ENCODE measurements around the gene SERPINE3.

The SERPINE3 gene

DNA sequence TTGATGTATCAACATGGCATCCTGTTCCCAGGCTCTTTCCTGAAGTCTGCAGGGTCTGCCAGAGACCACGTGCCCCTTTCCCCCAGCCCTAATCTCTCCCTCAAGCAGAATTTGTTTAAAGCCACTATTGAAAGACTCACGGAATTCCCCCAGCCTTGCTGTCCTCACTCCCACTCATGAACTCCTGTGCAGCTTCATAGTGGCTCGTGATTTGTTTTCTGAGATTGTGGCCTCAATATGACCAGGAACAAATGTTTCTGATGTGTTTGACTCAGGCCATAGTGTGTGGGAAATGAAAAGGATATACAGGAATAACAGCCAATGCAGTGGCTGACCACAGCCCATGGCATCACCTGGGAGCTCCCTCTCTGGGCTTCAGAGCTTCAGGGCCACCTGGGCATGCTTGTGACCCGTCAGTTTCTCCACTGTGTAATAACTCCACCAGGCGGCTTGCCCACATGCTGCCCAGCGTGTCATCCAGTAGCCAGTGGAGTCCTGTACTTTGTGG is 8.1 kb upstream of the SERPINE3 start:
- no peaks in the 10 kb centered on the region for H3K9me3 ChIP-seq (ENCODE audit: low read depth, low read length)

DNA sequence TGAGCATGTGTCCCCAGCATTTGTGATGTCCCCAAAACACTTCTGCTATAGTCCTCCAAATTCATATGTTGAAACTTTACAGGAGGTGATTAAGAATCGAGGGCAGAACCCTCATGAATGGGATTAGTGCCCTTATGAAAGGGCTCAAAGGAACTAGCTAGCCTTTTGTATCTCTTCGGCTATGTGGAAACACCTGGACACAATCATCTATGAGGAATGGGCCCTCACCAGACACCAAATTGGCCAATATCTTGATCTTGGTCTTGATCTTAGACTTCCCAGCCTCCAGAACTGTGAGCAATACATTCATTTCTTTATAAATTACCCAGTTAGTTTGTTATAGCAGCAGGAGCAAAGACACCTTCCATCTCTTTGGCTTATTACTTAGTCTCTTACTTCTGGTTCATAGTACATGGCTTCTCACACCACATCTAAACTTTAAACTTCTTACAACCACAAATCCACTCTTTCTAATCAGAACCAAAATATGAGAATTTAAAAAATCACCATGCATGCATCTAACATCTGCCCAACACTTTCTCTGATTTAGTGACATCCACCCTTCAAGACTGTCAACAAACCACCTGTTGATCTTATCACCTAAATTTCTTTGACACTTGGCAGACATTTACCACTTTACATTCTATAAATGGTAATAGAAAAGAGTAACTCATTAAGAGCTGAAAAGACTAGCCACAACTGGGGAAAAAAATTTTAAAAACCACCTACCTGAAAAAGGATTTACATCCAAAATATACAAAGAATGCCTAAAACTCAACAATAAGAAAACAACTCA is 6.7 kb upstream of the SERPINE3 start:
- no peak for DNase-seq (ENCODE audit: low read depth, low spot score)
- TF ChIP-seq EZH2 (IDR thresholded peaks at IDR 0.05) (no peak), POLR2AphosphoS5 (IDR thresholded peaks at IDR 0.05; ENCODE audit: borderline replicate concordance, low read depth, low read length) (no peak), FOXP2 (optimal IDR thresholded peaks at IDR 0.05; ENCODE audit: control extremely low read depth, extremely low read length, insufficient read depth) (no peak)
- H3K9ac ChIP-seq (ENCODE audit: insufficient read length) = no peak overlapping the region
- H3K27ac ChIP-seq = no peak overlapping the region
- no peak overlapping the region for H3K4me3 ChIP-seq
- H3K9me3 ChIP-seq (ENCODE audit: low read depth, low read length) = no peaks in the 10 kb centered on the region
- no peaks in the 10 kb centered on the region for H3K36me3 ChIP-seq (ENCODE audit: insufficient read depth, low read length)

More for the DNA sequence above, 8.1 kb upstream of the SERPINE3 start:
- Histone ChIP-seq H3K9ac (ENCODE audit: insufficient read length) (no peak overlapping the region), H3K36me3 (ENCODE audit: insufficient read depth, low read length) (no peaks in the 10 kb centered on the region), H3K27ac (no peak overlapping the region), H3K4me3 (no peak overlapping the region)
- TF ChIP-seq EZH2 (IDR thresholded peaks at IDR 0.05) (no peak), FOXP2 (optimal IDR thresholded peaks at IDR 0.05; ENCODE audit: control extremely low read depth, extremely low read length, insufficient read depth) (no peak), POLR2AphosphoS5 (IDR thresholded peaks at IDR 0.05; ENCODE audit: borderline replicate concordance, low read depth, low read length) (no peak)
- no peak for DNase-seq (ENCODE audit: low read depth, low spot score)

GRCh38 chr13:51333421-51333820 is 6.1 kb upstream of the SERPINE3 start:
- Histone ChIP-seq H3K4me3 (no peak overlapping the region), H3K9me3 (ENCODE audit: low read depth, low read length) (no peaks in the 10 kb centered on the region), H3K9ac (ENCODE audit: insufficient read length) (no peak overlapping the region), H3K27ac (no peak overlapping the region), H3K36me3 (ENCODE audit: insufficient read depth, low read length) (no peaks in the 10 kb centered on the region)
- DNase-seq (ENCODE audit: low read depth, low spot score) = no peak
- TF ChIP-seq EZH2 (IDR thresholded peaks at IDR 0.05) = no peak
- TF ChIP-seq POLR2AphosphoS5 (IDR thresholded peaks at IDR 0.05; ENCODE audit: borderline replicate concordance, low read depth, low read length) = no peak
- TF ChIP-seq FOXP2 (optimal IDR thresholded peaks at IDR 0.05; ENCODE audit: control extremely low read depth, extremely low read length, insufficient read depth) = no peak

DNA sequence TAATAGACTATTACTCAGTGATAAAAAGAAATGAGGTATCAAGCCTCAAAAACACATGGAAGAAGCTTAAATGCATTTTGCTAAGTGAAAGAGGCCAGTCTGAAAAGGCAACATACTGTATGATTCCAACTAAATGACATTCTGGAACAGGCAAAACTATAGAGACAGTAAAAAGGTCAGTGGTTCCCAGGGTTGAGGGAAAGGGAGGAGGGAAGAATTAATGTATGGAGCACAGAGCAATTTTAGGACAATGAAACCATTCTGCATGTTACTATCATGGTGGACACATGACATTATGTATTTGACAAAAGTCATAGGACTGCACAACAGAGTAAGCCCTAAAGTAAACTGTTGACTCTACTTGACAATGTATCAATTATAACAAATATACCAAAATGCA is 5.7 kb upstream of the SERPINE3 start:
- no peak for DNase-seq (ENCODE audit: low read depth, low spot score)
- TF ChIP-seq POLR2AphosphoS5 (IDR thresholded peaks at IDR 0.05; ENCODE audit: borderline replicate concordance, low read depth, low read length) = no peak
- no peak for TF ChIP-seq EZH2 (IDR thresholded peaks at IDR 0.05)
- no peak for TF ChIP-seq FOXP2 (optimal IDR thresholded peaks at IDR 0.05; ENCODE audit: control extremely low read depth, extremely low read length, insufficient read depth)
- no peak overlapping the region for H3K4me3 ChIP-seq
- H3K9me3 ChIP-seq (ENCODE audit: low read depth, low read length) = no peaks in the 10 kb centered on the region
- H3K9ac ChIP-seq (ENCODE audit: insufficient read length) = no peak overlapping the region
- H3K27ac ChIP-seq = no peak overlapping the region
- no peaks in the 10 kb centered on the region for H3K36me3 ChIP-seq (ENCODE audit: insufficient read depth, low read length)

DNA sequence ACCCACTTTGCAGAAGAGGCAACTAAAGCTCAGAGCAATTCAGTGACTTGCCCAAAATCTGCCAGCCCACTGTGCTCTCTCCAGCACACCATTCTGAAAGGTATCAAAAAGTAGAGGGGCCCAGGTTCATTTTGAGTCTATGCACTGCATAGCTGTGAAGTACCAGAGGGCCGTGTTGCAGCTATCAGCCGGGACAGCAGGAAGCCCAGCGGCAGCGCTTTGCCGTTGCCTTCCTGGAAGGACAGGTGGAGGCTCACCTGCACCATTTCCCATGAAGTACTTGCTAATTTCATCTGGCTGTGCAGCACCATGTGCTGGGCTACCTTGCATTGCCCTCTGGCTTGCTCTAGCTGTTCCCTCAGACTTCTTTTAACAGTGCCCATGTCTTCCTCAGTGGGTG is 2.7 kb upstream of the SERPINE3 start:
- Histone ChIP-seq H3K27ac (no peak overlapping the region), H3K9ac (ENCODE audit: insufficient read length) (no peak overlapping the region), H3K36me3 (ENCODE audit: insufficient read depth, low read length) (no peaks in the 10 kb centered on the region), H3K9me3 (ENCODE audit: low read depth, low read length) (no peaks in the 10 kb centered on the region), H3K4me3 (no peak overlapping the region)
- TF ChIP-seq POLR2AphosphoS5 (IDR thresholded peaks at IDR 0.05; ENCODE audit: borderline replicate concordance, low read depth, low read length) (no peak), EZH2 (IDR thresholded peaks at IDR 0.05) (no peak), FOXP2 (optimal IDR thresholded peaks at IDR 0.05; ENCODE audit: control extremely low read depth, extremely low read length, insufficient read depth) (no peak)
- no peak for DNase-seq (ENCODE audit: low read depth, low spot score)

GRCh38 chr13:51339952-51340732 is 651 bp downstream of the SERPINE3 start:
- DNase-seq (ENCODE audit: low read depth, low spot score) = no peak
- no peak overlapping the region for H3K4me3 ChIP-seq
- no peak overlapping the region for H3K27ac ChIP-seq
- no peaks in the 10 kb centered on the region for H3K36me3 ChIP-seq (ENCODE audit: insufficient read depth, low read length)
- no peak overlapping the region for H3K9ac ChIP-seq (ENCODE audit: insufficient read length)
- TF ChIP-seq FOXP2 (optimal IDR thresholded peaks at IDR 0.05; ENCODE audit: control extremely low read depth, extremely low read length, insufficient read depth) (no peak), POLR2AphosphoS5 (IDR thresholded peaks at IDR 0.05; ENCODE audit: borderline replicate concordance, low read depth, low read length) (no peak), EZH2 (IDR thresholded peaks at IDR 0.05) (no peak)
- no peaks in the 10 kb centered on the region for H3K9me3 ChIP-seq (ENCODE audit: low read depth, low read length)

DNA sequence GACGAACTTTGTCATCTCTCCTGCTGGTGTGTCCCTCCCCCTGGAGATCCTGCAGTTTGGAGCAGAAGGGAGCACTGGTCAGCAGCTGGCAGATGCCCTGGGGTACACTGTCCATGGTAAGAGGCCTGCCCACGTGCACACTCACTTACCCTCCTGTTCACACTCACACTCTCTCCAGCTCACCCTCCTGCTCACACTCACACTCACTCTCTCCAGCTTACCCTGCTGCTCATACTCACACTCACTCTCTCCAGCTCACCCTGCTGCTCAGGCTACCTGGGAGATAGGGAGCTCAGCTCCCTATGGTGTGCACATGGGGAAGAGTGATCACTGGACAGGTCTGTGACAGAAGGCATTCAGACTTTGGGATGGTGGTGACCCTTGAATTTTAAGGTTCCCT is 1.7 kb downstream of the SERPINE3 start:
- Histone ChIP-seq H3K27ac (no peak overlapping the region), H3K9ac (ENCODE audit: insufficient read length) (no peak overlapping the region)

GRCh38 chr13:51341791-51342190 is 2.3 kb downstream of the SERPINE3 start:
- no peak for DNase-seq (ENCODE audit: low read depth, low spot score)
- Histone ChIP-seq H3K27ac (no peak overlapping the region), H3K9ac (ENCODE audit: insufficient read length) (no peak overlapping the region), H3K9me3 (ENCODE audit: low read depth, low read length) (no peaks in the 10 kb centered on the region), H3K36me3 (ENCODE audit: insufficient read depth, low read length) (no peaks in the 10 kb centered on the region), H3K4me3 (no peak overlapping the region)
- TF ChIP-seq FOXP2 (optimal IDR thresholded peaks at IDR 0.05; ENCODE audit: control extremely low read depth, extremely low read length, insufficient read depth) (no peak), EZH2 (IDR thresholded peaks at IDR 0.05) (no peak), POLR2AphosphoS5 (IDR thresholded peaks at IDR 0.05; ENCODE audit: borderline replicate concordance, low read depth, low read length) (no peak)

More for the DNA sequence above, 1.7 kb downstream of the SERPINE3 start:
- DNase-seq (ENCODE audit: low read depth, low spot score) = no peak
- TF ChIP-seq EZH2 (IDR thresholded peaks at IDR 0.05) (no peak), POLR2AphosphoS5 (IDR thresholded peaks at IDR 0.05; ENCODE audit: borderline replicate concordance, low read depth, low read length) (no peak), FOXP2 (optimal IDR thresholded peaks at IDR 0.05; ENCODE audit: control extremely low read depth, extremely low read length, insufficient read depth) (no peak)
- no peaks in the 10 kb centered on the region for H3K36me3 ChIP-seq (ENCODE audit: insufficient read depth, low read length)
- H3K9me3 ChIP-seq (ENCODE audit: low read depth, low read length) = no peaks in the 10 kb centered on the region
- no peak overlapping the region for H3K4me3 ChIP-seq

All from SK-N-MC (cell line).